ENCODE data around the gene TRPM5. TPM values are rescaled to one million over a fixed set of nuclear protein-coding genes. Genes with fewer than 3 reads are reported as not detected.

The TRPM5 gene
- polyA plus RNA-seq, 1 donor: 2.9 TPM

DNA sequence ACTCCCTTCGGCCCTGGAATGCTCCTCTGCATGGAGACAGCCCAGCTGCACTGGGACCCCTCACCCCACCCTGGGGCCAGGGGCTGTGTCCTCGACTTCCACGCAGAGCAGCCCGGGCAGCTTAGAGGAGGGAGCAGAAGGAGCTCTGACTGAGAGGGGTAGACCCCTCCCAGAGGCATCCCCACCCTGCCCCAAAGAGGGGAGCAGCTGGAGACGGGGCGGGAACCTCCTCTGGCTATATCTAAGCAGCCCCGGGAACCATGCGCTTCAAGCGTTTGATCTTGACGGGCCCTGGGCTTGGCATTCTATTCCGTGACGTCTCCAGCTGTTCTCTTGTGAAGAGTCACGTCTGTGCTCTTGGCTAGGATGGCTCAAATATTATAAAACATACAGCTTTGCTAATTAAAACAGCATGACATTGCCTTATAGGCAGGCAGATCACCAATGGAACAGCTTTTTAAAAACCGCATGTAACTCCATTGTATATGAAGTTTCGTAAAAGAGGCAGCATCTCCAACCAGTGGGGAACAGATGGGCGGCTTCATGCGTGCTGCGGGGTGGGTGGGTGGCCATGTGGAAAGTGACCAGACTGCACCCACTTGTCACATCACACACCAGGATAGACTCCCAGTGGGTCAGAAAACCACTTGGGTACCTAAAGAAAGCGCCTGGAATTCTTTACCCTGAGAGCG, 8.2 kb upstream of the TRPM5 start:
- DNase-seq: no peak

DNA sequence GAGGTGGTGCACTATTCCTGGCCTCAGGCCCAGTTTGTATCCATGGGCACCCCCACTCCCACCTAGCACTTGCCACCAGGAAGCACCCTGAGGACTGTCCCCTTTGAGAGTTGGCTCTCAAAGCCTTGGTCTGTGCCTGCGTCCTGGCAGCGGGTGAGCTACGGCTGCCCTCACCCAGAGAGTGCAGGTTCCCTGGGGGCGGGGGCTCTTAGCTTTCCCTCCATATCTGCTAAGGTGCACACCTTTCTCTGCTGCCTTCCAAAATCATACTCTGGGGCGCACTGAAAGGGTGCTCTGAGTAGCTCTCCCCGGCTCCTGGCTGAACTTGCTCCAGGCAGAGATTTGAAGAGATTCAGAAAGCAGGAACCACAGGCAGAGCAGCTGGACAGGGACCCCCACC, 7.6 kb upstream of the TRPM5 start:
- no peak for DNase-seq

- DNase-seq: no peak
Measured at GRCh38 chr11:2451336-2451735, 7.0 kb upstream of the TRPM5 start.

- DNase-seq: no peak
Measured at GRCh38 chr11:2450321-2451041, 6.2 kb upstream of the TRPM5 start.

GRCh38 chr11:2449548-2450320, 5.4 kb upstream of the TRPM5 start:
- DNase-seq: no peak

DNA sequence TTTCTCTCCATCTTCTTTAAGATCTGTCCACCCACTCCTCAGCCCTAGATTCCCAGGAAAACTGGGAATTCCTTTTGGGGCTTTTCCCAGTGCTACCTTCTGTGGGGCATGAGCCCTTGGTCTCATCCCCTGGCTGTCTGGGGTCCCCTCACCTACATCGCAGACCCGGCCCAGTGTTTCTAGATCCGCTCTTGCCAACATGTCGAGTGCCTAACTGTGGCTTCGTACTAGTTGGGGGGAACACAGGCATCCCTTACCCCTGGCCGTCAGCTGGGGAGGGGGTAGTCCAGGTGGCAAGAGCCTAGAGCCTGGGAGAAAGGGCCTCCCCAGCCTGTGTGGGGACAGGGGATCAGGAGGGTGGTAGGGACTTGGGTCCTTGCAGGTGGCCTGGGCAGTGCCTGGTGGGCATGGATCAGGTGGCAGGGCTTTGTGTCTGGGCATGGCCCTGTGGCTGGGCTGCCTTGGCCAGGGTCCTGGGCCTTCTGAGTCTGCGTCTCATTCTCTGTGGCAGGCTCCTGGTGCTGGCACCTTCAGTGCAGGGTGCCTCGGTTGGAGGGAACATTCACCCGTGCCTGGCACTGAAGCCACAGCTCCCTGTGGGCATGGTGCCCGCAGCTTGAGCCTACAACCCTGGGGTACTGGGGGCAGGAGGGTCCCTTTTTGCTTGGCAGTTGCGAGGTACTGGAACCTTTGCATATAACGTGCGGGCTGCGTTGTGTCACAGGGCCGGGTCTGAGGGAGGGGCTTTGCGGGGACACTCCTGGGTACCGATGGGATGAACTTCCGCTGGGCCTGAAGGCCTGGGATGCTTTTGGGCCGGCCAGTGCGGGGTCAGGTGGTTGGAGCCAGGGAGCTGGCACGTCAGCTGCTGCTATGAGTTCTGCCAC, 4.6 kb upstream of the TRPM5 start:
- DNase-seq: no peak

GRCh38 chr11:2447951-2448650, 3.8 kb upstream of the TRPM5 start:
- DNase-seq: no peak

GRCh38 chr11:2447253-2447950, 3.1 kb upstream of the TRPM5 start:
- DNase-seq: no peak

DNA sequence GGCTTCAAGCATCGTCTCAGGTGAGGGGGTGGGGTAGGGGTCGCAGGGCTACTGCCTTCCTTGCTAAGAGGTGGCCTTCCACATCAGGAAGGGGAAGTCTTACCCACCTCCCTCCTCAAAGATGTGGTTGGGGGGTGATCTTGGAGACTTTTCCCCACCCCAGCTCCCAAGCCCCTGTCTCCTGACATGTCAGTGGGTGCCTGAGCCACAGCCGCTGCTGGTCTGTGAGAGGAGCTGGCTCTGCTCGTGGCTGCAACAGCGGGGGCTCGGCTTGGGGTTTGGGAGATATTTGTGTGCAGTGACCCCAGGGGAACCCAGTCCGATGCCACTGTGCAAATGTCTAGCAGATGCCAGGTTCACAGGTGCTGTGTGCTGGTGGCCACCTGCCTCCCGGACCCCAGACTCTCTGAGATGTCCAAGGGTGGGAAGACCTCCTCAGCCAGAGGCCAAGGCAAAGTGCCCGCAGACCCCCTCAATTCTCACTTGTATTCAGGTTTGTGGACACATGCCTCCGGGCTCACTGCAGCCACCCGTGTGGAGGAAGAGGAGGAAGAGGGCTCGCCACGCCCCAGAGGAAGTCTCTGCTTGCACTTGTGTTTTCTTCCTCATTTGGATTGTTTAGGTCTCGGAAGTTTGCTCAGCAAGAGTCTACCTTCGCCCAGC, 2.4 kb upstream of the TRPM5 start:
- no peak for DNase-seq

- DNase-seq: no peak
Measured at GRCh38 chr11:2445746-2446551, 1.6 kb upstream of the TRPM5 start.

DNA sequence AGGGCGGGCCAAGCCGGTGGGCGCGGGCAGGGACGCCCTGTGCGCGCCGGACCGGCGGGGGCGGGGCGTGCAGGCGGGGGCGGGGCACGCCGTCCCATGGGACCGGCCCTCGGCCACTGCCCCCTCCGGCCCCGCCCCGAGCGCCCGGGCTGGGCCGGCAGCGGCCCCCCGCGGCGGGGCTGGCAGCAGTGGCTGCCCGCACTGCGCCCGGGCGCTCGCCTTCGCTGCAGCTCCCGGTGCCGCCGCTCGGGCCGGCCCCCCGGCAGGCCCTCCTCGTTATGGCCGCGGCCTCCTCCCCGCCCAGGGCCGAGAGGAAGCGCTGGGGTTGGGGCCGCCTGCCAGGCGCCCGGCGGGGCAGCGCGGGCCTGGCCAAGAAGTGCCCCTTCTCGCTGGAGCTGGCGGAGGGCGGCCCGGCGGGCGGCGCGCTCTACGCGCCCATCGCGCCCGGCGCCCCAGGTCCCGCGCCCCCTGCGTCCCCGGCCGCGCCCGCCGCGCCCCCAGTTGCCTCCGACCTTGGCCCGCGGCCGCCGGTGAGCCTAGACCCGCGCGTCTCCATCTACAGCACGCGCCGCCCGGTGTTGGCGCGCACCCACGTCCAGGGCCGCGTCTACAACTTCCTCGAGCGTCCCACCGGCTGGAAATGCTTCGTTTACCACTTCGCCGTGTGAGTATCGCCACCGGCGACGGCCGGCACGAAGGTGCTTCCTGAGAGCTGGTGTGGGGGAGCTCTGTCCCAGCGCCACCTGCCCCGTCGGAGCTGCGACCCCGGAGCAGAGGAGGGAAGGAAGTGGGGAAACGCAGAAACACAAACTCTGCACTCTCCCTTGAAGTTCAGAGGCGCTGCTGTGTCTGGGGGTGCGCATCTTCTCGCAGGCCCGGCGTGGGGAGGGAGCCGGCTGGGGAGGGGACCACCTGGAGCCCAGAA, 769 bp upstream of the TRPM5 start, which contains the start of gene KCNQ1:
TSS of gene KCNQ1 (plus strand) at position 188 of the 925 bp plus-strand sequence. CDS start at position 279, 91 bp downstream.
- DNase-seq: no peak

GRCh38 chr11:2443406-2443805, 908 bp downstream of the TRPM5 start:
- no peak for DNase-seq

DNA sequence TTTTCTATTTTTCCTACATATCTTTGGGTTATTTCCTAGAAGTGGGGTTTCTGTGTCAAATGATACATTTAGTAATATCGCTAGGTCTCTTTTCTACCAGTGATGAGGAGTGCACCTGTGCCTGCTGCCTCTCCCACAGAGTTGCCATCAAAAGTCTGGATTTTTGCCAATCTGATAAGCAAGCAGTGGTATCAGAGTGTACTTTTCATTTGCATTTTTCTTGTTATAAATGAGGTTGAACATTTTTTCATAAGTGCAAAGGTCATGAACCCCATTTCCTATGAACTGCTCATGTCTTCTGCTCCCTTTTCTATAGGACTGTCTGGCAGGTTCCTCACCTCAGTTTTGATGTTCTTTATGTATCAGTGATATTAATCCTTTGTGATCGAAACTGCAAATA, 1.7 kb downstream of the TRPM5 start:
- no peak for DNase-seq

DNA sequence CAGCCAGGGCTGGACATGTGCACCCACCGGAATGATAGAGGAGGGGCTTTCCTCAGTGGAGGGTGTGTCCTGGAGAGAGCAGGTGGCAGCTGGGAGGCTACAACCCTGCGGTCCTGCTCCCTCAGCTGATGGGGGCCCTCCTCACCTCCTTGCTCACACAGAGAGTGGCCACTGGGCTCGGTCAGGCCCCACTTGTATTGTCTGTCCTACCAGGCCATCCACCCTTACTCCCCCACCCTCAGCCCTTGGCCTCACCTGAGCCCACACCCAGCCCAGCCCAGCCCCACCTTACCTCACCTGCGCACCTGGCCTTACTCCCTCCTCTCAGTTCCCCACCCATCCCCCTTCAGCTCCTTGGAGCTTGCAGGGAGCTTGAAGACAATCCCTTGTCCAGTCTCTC, 3.1 kb downstream of the TRPM5 start:
- DNase-seq: no peak

DNA sequence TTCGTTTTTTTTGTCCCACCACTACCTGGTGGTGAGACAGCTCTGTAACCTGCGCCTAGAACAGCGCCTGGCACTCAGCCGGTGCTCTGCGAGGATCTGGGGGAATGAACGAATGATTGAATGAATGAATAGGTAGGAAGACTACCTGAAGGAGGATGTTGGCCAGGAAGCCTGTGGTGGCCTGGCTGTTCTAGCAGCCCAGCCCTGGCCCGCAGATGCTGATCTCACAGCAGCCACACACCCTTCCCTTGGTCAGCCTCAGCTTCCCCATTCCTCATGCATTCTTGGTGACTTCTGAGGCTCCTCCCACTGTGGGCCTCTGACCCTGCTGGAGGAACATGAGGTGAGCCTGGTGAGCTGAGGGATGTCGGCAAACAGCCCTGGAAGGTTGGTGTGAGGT, 3.7 kb downstream of the TRPM5 start:
- no peak for DNase-seq

- no peak for DNase-seq
Measured at GRCh38 chr11:2439820-2440219, 4.5 kb downstream of the TRPM5 start.

DNA sequence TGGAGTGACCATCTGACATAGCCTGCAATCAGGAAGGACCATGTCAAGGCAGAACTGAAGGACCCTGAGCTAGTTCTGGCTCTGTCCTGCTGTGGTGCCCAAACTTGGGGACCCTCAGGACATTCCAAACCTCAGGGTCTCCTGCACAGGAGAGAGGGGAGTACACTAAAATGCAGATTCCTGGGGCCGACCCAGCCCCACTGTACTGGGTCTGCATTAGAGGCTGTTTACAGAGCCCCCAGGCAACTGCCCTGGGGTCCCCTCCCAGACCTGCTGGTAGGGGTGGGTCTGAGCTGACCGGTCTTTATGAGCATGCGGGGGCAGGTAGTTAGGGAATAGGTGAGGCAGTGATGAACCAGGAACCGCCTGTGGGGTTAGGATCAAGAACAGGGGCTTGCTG, 6.8 kb downstream of the TRPM5 start:
- DNase-seq: no peak

DNA sequence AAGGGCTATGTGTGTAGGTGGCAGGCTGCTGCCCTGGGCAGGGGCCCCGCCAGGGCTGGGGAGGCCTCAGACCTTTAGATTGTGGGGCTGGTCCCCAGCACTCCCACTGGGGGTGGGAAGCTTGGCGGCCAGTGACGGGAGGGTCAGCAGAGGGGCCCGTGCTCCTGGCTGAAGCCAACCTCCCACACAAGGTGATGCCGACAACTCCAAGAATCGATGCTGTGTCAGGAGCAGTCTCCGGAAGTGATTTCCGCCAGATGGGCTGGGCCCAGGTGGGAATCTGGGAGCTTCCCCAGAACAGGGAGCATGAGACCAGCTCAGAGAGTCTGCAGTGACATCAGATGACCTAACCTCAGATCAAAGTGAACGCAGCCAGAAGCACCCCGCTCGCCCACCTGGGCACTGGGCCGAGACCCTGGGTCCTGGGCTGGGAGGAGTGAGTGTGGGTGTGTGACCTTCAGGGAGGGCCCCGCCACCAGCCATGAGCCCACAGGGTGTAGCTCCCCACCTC, 7.7 kb downstream of the TRPM5 start:
- no peak for DNase-seq
